ENCODE data around the gene CARD14. TPM values are rescaled to one million over a fixed set of nuclear protein-coding genes. Genes with fewer than 3 reads are reported as not detected.

Gene CARD14
- total RNA-seq, 1 donor from 2014 or later = 5.4 TPM

DNA sequence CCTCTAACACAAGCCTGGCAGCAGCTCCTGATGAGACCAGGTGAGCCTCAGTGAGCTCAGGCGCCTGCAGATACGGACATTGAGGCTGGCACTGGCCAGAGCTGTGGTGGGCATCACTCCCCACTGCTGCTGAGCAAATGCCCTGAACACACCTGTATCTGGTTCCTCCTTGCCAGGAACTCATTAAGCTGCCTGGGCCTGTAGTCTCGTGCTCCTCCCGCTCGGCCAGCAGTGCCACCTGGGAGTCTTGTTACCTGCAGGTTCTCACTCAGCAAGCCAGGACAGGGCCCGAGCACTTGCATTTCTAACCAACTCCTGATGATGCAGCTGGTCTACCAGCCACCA lies 36.2 kb upstream of the CARD14 start:
- Mint-ChIP-seq H3K27me3 (ENCODE audit: low read depth) (no peaks in the 10 kb centered on the region), H3K4me3 (no peak overlapping the region), H3K27ac (no peak overlapping the region), H3K36me3 (peaks cover 32% of the 10 kb centered on the region), H3K4me1 (no peaks in the 10 kb centered on the region), H3K9me3 (no peaks in the 10 kb centered on the region)
- no peak for TF ChIP-seq CTCF (IDR thresholded peaks at IDR 0.05; ENCODE audit: unreplicated experiment)
- no peak for DNase-seq (ENCODE audit: low spot score in 2 of 2, unreplicated experiment in 2 of 2)

- no peak overlapping the region for H3K4me3 Mint-ChIP-seq
- no peak overlapping the region for H3K27ac Mint-ChIP-seq
- no peak for DNase-seq (ENCODE audit: low spot score in 2 of 2, unreplicated experiment in 2 of 2)
- H3K4me1 Mint-ChIP-seq = no peaks in the 10 kb centered on the region
- H3K9me3 Mint-ChIP-seq = no peaks in the 10 kb centered on the region
- no peaks in the 10 kb centered on the region for H3K27me3 Mint-ChIP-seq (ENCODE audit: low read depth)
- H3K36me3 Mint-ChIP-seq = peaks cover 54% of the 10 kb centered on the region
- no peak for TF ChIP-seq CTCF (IDR thresholded peaks at IDR 0.05; ENCODE audit: unreplicated experiment)
These were observed 32.7 kb upstream of the CARD14 start for GRCh38 chr17:80137131-80137530.

DNA sequence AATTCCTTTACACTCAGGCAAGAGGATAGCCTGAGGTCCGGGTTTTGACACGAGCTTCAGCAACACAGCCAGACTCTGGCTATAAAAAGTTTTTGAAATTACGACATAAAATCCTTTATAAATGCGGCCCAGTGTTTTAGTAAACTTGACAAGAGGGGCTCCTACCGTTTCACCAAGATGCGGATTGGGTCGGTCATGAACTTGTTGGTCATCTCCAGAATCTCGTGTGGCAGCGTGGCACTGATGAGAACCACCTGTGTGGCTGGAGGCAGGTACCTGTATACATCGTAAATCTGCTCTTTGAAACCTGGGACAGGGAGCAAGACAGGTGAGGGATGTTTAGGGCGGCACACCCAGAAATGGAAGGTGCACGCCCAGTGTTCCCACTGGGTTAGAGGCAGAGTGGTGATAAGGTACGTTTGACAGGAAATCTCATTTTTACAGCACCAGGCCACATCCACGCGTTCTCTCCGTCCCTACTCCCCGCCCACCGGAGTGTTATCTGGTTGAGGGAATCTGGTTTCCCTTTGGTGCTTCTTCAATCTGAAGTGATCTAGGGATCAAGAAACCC lies 30.9 kb upstream of the CARD14 start:
- no peak for TF ChIP-seq CTCF (IDR thresholded peaks at IDR 0.05; ENCODE audit: unreplicated experiment)
- H3K36me3 Mint-ChIP-seq = peaks cover 48% of the 10 kb centered on the region
- H3K4me1 Mint-ChIP-seq = no peaks in the 10 kb centered on the region
- H3K9me3 Mint-ChIP-seq = no peaks in the 10 kb centered on the region
- no peak overlapping the region for H3K4me3 Mint-ChIP-seq
- H3K27me3 Mint-ChIP-seq (ENCODE audit: low read depth) = no peaks in the 10 kb centered on the region
- H3K27ac Mint-ChIP-seq = no peak overlapping the region
- no peak for DNase-seq (ENCODE audit: low spot score in 2 of 2, unreplicated experiment in 2 of 2)

DNA sequence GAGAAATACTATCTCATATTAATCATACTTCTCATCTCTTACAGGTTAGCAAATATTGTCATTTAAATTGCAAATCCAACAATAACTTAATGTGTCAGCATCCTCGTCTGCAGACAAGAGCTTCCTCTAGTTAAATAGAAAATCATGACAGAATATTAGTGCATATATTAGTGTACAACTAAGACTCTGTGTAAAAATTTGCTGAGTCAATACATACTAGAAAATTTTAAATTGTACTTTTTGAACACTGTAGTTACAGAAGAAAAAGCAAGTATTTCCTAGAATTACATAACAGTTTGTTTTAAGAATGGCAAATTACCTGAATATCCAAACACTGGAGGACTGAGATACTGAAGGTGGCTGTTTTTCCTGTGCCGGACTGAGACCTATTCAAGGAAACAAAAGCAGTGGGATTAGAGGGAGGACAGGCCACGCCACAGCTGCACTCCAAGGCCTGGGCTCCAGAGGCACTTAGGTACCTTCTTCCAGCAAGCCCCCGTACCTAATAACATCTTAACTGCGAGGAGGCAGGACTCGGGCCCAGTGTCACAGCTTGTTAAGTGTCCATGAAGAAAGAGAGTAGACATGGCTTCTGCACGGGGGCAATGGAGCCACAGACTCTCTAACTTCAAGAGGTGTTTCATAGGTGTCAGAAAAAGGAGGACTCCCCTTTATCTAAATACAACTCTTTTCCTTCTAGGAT lies 28.2 kb upstream of the CARD14 start:
- Mint-ChIP-seq H3K27ac (no peak overlapping the region), H3K4me3 (no peak overlapping the region), H3K27me3 (ENCODE audit: low read depth) (no peaks in the 10 kb centered on the region), H3K9me3 (no peaks in the 10 kb centered on the region), H3K36me3 (peaks cover 42% of the 10 kb centered on the region), H3K4me1 (peaks cover 17% of the 10 kb centered on the region)
- DNase-seq (ENCODE audit: low spot score in 2 of 2, unreplicated experiment in 2 of 2) = no peak
- no peak for TF ChIP-seq CTCF (IDR thresholded peaks at IDR 0.05; ENCODE audit: unreplicated experiment)

DNA sequence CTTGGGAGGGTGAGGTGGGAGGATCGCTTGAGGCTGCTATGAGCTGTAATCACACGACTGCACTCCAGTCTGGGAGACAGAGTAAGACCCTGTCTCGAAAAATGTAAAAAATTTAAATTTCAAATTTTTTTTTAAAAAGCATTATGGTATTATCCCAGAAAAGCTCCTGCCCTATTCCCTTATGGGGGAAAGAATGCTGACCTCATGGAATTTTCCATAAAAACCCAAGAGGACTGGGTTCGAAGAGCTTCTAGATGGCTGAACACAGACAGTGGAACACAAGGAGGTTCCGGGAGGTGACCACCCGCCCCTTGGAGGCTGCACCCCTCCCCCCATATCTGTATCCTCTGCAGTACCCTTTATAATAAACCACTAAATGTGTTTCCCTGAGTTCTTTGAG lies 26.9 kb upstream of the CARD14 start:
- no peaks in the 10 kb centered on the region for H3K9me3 Mint-ChIP-seq
- H3K4me3 Mint-ChIP-seq = no peak overlapping the region
- H3K27ac Mint-ChIP-seq = no peak overlapping the region
- peaks cover 29% of the 10 kb centered on the region for H3K36me3 Mint-ChIP-seq
- no peak for TF ChIP-seq CTCF (IDR thresholded peaks at IDR 0.05; ENCODE audit: unreplicated experiment)
- H3K4me1 Mint-ChIP-seq = peaks cover 18% of the 10 kb centered on the region
- DNase-seq (ENCODE audit: low spot score in 2 of 2, unreplicated experiment in 2 of 2) = no peak
- no peaks in the 10 kb centered on the region for H3K27me3 Mint-ChIP-seq (ENCODE audit: low read depth)

Data from mesothelial cell of epicardium (in vitro differentiated cells).